Activated T-cell treated with anti-CD3 and anti-CD28 coated beads for 4 hours (primary cell): ENCODE results near the gene HDAC4.

ENCODE experiments used
- DNase-seq: peaks from one replicate; pipeline ENCODE4 v3.0.0-alpha.2; 2020

The HDAC4 gene

GRCh38 chr2:239029958-239030357, 370.9 kb downstream of the HDAC4 start:
- no peak for DNase-seq

GRCh38 chr2:239028253-239028619, 372.6 kb downstream of the HDAC4 start:
- no peak for DNase-seq

- DNase-seq = no peak
These were observed 373.2 kb downstream of the HDAC4 start for GRCh38 chr2:239027391-239028252.

GRCh38 chr2:239026711-239027361, 374.0 kb downstream of the HDAC4 start:
- no peak for DNase-seq

GRCh38 chr2:239025951-239026461, 374.8 kb downstream of the HDAC4 start:
- DNase-seq = no peak

- DNase-seq = no peak
These were observed 375.6 kb downstream of the HDAC4 start for GRCh38 chr2:239025096-239025801.

- DNase-seq = no peak
These were observed 376.6 kb downstream of the HDAC4 start for GRCh38 chr2:239024226-239024625.

GRCh38 chr2:239022437-239023260, 378.2 kb downstream of the HDAC4 start:
- DNase-seq = no peak

- no peak for DNase-seq
These were observed 379.0 kb downstream of the HDAC4 start for GRCh38 chr2:239021651-239022436.

- DNase-seq = no peak
These were observed 379.6 kb downstream of the HDAC4 start for GRCh38 chr2:239021224-239021623.

- DNase-seq = no peak
These were observed 380.2 kb downstream of the HDAC4 start for GRCh38 chr2:239020541-239021041.

- DNase-seq = no peak
These were observed 381.6 kb downstream of the HDAC4 start for GRCh38 chr2:239019183-239019581.

- DNase-seq = no peak
These were observed 382.3 kb downstream of the HDAC4 start for GRCh38 chr2:239018271-239019182.

GRCh38 chr2:239017491-239018098, 383.2 kb downstream of the HDAC4 start:
- no peak for DNase-seq

- DNase-seq = no peak
These were observed 384.7 kb downstream of the HDAC4 start for GRCh38 chr2:239015901-239016675.

- DNase-seq = no peak
These were observed 385.5 kb downstream of the HDAC4 start for GRCh38 chr2:239015218-239015900.

GRCh38 chr2:239014458-239015217, 386.2 kb downstream of the HDAC4 start:
- DNase-seq = no peak

GRCh38 chr2:239013678-239013976, 387.2 kb downstream of the HDAC4 start:
- no peak for DNase-seq
